Measurements from ENCODE around the gene SORT1. TPM values are rescaled to one million over a fixed set of nuclear protein-coding genes. Genes with fewer than 3 reads are reported as not detected.

SORT1 gene
- total RNA-seq, 2 experiments from 2014 or later, result 21.8 to 45.5 TPM

DNA sequence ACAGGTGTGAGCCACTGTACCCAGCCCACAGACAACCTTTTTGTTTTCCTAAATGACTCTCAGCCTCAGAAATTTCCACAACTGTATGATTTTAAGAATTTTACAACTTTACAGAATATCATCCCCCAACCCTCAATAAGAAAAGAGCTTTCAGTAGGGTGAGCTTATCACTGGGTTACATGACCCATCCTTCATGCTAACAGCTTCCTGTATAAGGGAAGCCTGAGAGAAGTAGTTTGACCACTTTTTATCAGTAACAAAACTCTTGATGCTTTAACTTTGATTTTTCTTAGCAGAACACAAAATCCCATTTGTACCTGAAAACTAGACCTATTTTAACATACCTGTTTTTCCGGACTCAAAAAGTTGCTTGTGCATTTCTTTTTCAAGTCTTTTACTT is 81.2 kb downstream of the SORT1 start:
- no peak overlapping the region for H3K4me3 ChIP-seq (ENCODE audit: low read depth, low read length, poor library complexity, severe bottlenecking)
- no peaks in the 10 kb centered on the region for H3K4me1 ChIP-seq (ENCODE audit: insufficient read depth, low read length, poor library complexity, severe bottlenecking)
- H3K9me3 ChIP-seq (ENCODE audit: low read length), result no peaks in the 10 kb centered on the region
- no TSS peak for BruUV-seq (replicated peaks)
- no peaks in the 10 kb centered on the region for H3K79me2 ChIP-seq (ENCODE audit: insufficient read depth, low read depth, low read length)
- intact Hi-C loops (cut with micrococcal nuclease; ENCODE audit: unreplicated experiment), result no loop called here
- DNase-seq (ENCODE audit: low spot score), result no peak
- TF ChIP-seq CTCF (conservative IDR thresholded peaks at IDR 0.05; ENCODE audit: low read length), result no peak
- TF ChIP-seq EZH2phosphoT487 (IDR thresholded peaks at IDR 0.05; ENCODE audit: borderline replicate concordance, low read depth, low read length), result no peak
- H2AFZ ChIP-seq (ENCODE audit: low read length), result no peak overlapping the region
- H3K9me2 ChIP-seq (ENCODE audit: insufficient read depth, low read length), result no peaks in the 10 kb centered on the region
- H3K36me3 ChIP-seq (ENCODE audit: insufficient read depth, low read length), result peaks cover 65% of the 10 kb centered on the region
- ChIA-PET POLR2A (interaction anchor here (0.9 to 1.0 kb wide), 2 partner anchors 10 to 26 kb away, joined by 4 read pairs; partner anchors contain the start of gene MYBPHL), CTCF (ENCODE audit: unreplicated experiment) (interaction anchor here (1.0 kb wide), 1 partner anchor 9 kb away, joined by 3 read pairs; the partner anchor contains the start of gene MYBPHL)
- no peaks in the 10 kb centered on the region for H4K20me1 ChIP-seq (ENCODE audit: insufficient read depth, low read length)
- no peak overlapping the region for H3K27ac ChIP-seq (ENCODE audit: low read depth, low read length, poor library complexity, severe bottlenecking)
- no peak overlapping the region for H3K4me2 ChIP-seq (ENCODE audit: low read length)

DNA sequence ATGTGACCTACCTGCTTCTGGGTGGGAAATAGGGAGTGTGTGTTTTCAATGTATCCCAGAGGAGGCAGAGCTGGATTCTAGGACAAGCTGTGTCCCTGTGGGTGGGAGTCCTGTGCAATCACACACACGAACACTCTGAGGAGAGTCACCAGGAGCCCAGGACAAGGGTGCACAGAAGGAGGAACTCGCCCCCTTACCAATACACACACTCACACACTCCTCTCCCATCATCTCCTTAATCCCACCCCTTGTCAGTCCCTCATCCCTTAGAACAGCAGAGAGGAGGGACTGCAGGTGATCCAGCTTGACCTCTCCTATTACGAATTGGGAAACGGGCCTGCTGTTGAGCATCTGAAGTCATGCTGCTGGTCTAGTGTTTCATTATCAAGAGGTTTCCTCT is 82.4 kb downstream of the SORT1 start:
- Histone ChIP-seq H3K4me2 (ENCODE audit: low read length) (no peak overlapping the region), H3K36me3 (ENCODE audit: insufficient read depth, low read length) (peaks cover 53% of the 10 kb centered on the region), H4K20me1 (ENCODE audit: insufficient read depth, low read length) (no peaks in the 10 kb centered on the region), H3K9me2 (ENCODE audit: insufficient read depth, low read length) (no peaks in the 10 kb centered on the region), H3K4me3 (ENCODE audit: low read depth, low read length, poor library complexity, severe bottlenecking) (no peak overlapping the region), H3K79me2 (ENCODE audit: insufficient read depth, low read depth, low read length) (no peaks in the 10 kb centered on the region), H3K27ac (ENCODE audit: low read depth, low read length, poor library complexity, severe bottlenecking) (no peak overlapping the region), H3K9me3 (ENCODE audit: low read length) (no peaks in the 10 kb centered on the region), H2AFZ (ENCODE audit: low read length) (no peak overlapping the region), H3K4me1 (ENCODE audit: insufficient read depth, low read length, poor library complexity, severe bottlenecking) (no peaks in the 10 kb centered on the region)
- DNase-seq (ENCODE audit: low spot score), result no peak
- intact Hi-C loops (cut with micrococcal nuclease; ENCODE audit: unreplicated experiment), result no loop called here
- POLR2A ChIA-PET, result interaction anchor here (0.7 to 1.1 kb wide), 2 partner anchors 74 to 157 kb away, joined by 3 to 7 read pairs; no protein-coding TSS in a partner anchor
- no peak for TF ChIP-seq CTCF (conservative IDR thresholded peaks at IDR 0.05; ENCODE audit: low read length)
- TF ChIP-seq EZH2phosphoT487 (IDR thresholded peaks at IDR 0.05; ENCODE audit: borderline replicate concordance, low read depth, low read length), result no peak
- CTCF ChIA-PET (ENCODE audit: unreplicated experiment), result no interaction called here
- no TSS peak for BruUV-seq (replicated peaks)

- Histone ChIP-seq H2AFZ (ENCODE audit: low read length) (no peak overlapping the region), H3K9me3 (ENCODE audit: low read length) (no peaks in the 10 kb centered on the region), H3K4me1 (ENCODE audit: insufficient read depth, low read length, poor library complexity, severe bottlenecking) (no peaks in the 10 kb centered on the region), H4K20me1 (ENCODE audit: insufficient read depth, low read length) (no peaks in the 10 kb centered on the region), H3K9me2 (ENCODE audit: insufficient read depth, low read length) (no peaks in the 10 kb centered on the region), H3K4me2 (ENCODE audit: low read length) (no peak overlapping the region), H3K79me2 (ENCODE audit: insufficient read depth, low read depth, low read length) (no peaks in the 10 kb centered on the region), H3K4me3 (ENCODE audit: low read depth, low read length, poor library complexity, severe bottlenecking) (no peak overlapping the region), H3K27ac (ENCODE audit: low read depth, low read length, poor library complexity, severe bottlenecking) (no peak overlapping the region), H3K36me3 (ENCODE audit: insufficient read depth, low read length) (peaks cover 49% of the 10 kb centered on the region)
- BruUV-seq (replicated peaks), result no TSS peak
- intact Hi-C loops (cut with micrococcal nuclease; ENCODE audit: unreplicated experiment), result no loop called here
- DNase-seq (ENCODE audit: low spot score), result no peak
- no peak for TF ChIP-seq EZH2phosphoT487 (IDR thresholded peaks at IDR 0.05; ENCODE audit: borderline replicate concordance, low read depth, low read length)
- no peak for TF ChIP-seq CTCF (conservative IDR thresholded peaks at IDR 0.05; ENCODE audit: low read length)
- ChIA-PET CTCF (ENCODE audit: unreplicated experiment) (no interaction called here), POLR2A (interaction anchor here (0.7 to 1.1 kb wide), 2 partner anchors 74 to 157 kb away, joined by 3 to 7 read pairs; no protein-coding TSS in a partner anchor)
These were observed 82.9 kb downstream of the SORT1 start for GRCh38 chr1:109314795-109315194.
